HL-60 (cell line): ENCODE data around the gene PAPPA.

Source experiments
- DNase-seq, 2 experiments: peaks; one replicate each; pipeline ENCODE4 v3.0.0-alpha.2; 2010 to 2020; ENCODE audit warnings: low read depth in 1 of 2, low spot score in 1 of 2
- H3K27ac ChIP-seq: fragments of 250-450 bp; sonication (Bioruptor Pico); replicated peaks from 2 replicates; pipeline ENCODE4 v1.5.1; 2020; ENCODE audit warnings: mild to moderate bottlenecking, moderate library complexity
- H3K27me3 ChIP-seq: fragments of 250-450 bp; sonication (Bioruptor Pico); 2 replicates; pipeline ENCODE4 v1.5.1; 2021; ENCODE audit warnings: mild to moderate bottlenecking, moderate library complexity; ENCODE audit not compliant: insufficient read depth, poor library complexity, severe bottlenecking
- H3K4me3 ChIP-seq: replicated peaks from 2 replicates; pipeline ENCODE4 v1.5.1; 2011; ENCODE audit warnings: mild to moderate bottlenecking, control low read depth, low read length; ENCODE audit not compliant: insufficient read depth
- GABPA ChIP-seq: IDR thresholded peaks from 2 replicates; pipeline ENCODE4 v1.6.1; 2012; ENCODE audit warnings: low read depth
- POLR2AphosphoS5 ChIP-seq: IDR thresholded peaks from 2 replicates; pipeline ENCODE4 v1.6.1; 2012; ENCODE audit warnings: low read depth
- SPI1 ChIP-seq: IDR thresholded peaks from 2 replicates; pipeline ENCODE4 v1.6.1; 2012; ENCODE audit warnings: low read depth, mild to moderate bottlenecking, borderline replicate concordance
- TF ChIP-seq, protein P1 (sequence below): IDR thresholded peaks from one replicate; pipeline ENCODE4 v1.5.1; 2011; ENCODE audit warnings: low read length, control low read depth, inconsistent platforms; ENCODE audit not compliant: insufficient read depth
- TF ChIP-seq, protein P2 (sequence below): IDR thresholded peaks from 2 replicates; pipeline ENCODE4 v1.6.1; 2012; ENCODE audit warnings: low read depth; ENCODE audit not compliant: insufficient replicate concordance

The PAPPA gene

DNA sequence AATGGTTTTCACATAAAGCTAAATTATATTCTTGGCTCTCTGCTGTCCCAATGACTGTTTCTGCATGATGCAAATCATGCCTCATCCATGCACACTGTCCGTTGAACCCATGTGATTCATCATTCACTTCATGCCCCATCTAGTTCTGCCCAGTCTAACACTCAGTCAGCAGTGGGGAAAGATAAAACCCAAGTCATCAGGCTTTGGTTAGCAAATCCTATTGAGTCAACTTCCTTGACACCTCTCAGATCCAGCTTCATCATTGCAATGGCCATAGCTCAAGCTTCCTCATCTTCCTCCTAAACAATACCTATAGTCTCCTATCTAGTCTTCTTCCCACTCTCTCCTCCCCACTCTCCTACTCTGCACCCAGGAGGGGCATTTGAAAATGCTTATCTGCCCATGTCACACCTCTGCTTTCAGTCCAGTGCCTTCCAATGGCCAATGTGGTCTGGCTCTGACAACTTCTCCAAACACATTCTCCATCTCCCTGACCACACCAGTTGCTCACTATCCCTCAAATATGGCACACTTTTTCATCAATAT lies 267.5 kb downstream of the PAPPA start:
- no peak overlapping the region for H3K4me3 ChIP-seq
- no peaks in the 10 kb centered on the region for H3K27me3 ChIP-seq
- DNase-seq: no peak
- no peak overlapping the region for H3K27ac ChIP-seq
- TF ChIP-seq, protein P1, sequence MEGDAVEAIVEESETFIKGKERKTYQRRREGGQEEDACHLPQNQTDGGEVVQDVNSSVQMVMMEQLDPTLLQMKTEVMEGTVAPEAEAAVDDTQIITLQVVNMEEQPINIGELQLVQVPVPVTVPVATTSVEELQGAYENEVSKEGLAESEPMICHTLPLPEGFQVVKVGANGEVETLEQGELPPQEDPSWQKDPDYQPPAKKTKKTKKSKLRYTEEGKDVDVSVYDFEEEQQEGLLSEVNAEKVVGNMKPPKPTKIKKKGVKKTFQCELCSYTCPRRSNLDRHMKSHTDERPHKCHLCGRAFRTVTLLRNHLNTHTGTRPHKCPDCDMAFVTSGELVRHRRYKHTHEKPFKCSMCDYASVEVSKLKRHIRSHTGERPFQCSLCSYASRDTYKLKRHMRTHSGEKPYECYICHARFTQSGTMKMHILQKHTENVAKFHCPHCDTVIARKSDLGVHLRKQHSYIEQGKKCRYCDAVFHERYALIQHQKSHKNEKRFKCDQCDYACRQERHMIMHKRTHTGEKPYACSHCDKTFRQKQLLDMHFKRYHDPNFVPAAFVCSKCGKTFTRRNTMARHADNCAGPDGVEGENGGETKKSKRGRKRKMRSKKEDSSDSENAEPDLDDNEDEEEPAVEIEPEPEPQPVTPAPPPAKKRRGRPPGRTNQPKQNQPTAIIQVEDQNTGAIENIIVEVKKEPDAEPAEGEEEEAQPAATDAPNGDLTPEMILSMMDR: no peak
- no peak for TF ChIP-seq SPI1
- TF ChIP-seq POLR2AphosphoS5: no peak
- TF ChIP-seq GABPA: no peak
- TF ChIP-seq, protein P2, sequence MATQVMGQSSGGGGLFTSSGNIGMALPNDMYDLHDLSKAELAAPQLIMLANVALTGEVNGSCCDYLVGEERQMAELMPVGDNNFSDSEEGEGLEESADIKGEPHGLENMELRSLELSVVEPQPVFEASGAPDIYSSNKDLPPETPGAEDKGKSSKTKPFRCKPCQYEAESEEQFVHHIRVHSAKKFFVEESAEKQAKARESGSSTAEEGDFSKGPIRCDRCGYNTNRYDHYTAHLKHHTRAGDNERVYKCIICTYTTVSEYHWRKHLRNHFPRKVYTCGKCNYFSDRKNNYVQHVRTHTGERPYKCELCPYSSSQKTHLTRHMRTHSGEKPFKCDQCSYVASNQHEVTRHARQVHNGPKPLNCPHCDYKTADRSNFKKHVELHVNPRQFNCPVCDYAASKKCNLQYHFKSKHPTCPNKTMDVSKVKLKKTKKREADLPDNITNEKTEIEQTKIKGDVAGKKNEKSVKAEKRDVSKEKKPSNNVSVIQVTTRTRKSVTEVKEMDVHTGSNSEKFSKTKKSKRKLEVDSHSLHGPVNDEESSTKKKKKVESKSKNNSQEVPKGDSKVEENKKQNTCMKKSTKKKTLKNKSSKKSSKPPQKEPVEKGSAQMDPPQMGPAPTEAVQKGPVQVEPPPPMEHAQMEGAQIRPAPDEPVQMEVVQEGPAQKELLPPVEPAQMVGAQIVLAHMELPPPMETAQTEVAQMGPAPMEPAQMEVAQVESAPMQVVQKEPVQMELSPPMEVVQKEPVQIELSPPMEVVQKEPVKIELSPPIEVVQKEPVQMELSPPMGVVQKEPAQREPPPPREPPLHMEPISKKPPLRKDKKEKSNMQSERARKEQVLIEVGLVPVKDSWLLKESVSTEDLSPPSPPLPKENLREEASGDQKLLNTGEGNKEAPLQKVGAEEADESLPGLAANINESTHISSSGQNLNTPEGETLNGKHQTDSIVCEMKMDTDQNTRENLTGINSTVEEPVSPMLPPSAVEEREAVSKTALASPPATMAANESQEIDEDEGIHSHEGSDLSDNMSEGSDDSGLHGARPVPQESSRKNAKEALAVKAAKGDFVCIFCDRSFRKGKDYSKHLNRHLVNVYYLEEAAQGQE: no peak

DNA sequence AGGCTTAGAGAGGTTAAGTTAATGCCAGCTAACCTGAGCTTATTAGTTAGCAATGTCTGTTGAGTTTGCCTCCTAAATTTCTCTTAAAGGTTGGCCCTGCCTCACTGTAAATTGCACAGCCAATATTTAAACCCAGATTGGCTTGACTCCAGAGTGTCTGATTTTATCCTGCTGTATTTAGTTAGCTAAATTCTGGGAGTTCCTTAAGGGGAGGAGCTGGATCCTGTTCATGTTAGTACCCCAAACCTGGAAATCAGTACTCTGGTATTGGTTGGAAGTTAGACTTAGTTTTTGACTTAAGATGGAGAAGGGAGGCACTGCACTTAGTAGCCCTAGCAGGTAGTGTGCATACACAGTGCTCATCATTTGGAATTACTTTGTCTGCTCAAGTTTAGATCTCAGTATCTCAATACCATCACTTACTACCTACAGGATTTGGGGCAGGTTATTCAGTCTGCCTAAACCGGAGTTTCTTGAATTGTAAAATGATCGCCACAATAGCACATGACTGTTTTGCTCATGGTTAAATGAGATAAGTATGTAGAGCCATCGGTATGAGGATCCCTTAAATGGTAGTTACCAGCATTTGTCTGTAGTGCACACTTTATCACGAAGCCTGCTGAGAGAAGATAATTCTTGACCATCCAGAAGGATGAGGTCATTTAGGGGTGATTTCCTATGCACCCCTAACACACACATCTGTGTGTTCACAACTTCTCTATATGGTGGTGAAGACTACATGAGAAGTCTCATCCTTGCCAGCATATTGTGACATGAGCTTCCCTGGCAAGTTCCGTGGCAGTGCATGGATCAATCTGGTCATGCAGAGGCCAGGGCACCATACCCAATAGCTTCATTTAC lies 268.8 kb downstream of the PAPPA start:
- no peak for DNase-seq
- H3K4me3 ChIP-seq: no peak overlapping the region
- no peak overlapping the region for H3K27ac ChIP-seq
- no peaks in the 10 kb centered on the region for H3K27me3 ChIP-seq
- TF ChIP-seq SPI1 (no peak), GABPA (no peak), POLR2AphosphoS5 (no peak)
- TF ChIP-seq, protein P1: no peak
- TF ChIP-seq, protein P2: no peak

DNA sequence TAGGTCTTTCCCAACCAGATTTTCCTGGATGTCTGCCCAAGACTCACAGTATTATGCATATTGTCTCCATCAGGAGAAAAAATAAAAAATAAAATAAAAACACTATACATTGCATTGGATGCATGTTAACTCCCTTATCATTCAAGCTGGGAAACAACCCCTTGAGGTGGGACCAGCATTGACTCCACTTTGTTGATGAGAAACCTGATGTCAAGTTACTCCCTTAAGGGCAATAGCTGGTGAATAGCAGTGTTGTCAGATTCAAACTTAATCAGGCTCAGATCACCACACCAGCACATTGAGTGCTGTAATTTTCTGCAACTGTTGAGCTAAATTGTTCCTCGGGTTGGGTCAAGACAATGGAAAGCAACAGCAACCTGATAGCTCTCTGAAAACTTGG lies 269.6 kb downstream of the PAPPA start:
- TF ChIP-seq POLR2AphosphoS5: no peak
- TF ChIP-seq GABPA: no peak
- TF ChIP-seq, protein P1: no peak
- TF ChIP-seq SPI1: no peak
- TF ChIP-seq, protein P2: no peak
- Histone ChIP-seq H3K4me3 (no peak overlapping the region), H3K27ac (no peak overlapping the region), H3K27me3 (no peaks in the 10 kb centered on the region)
- no peak for DNase-seq
